Effector memory CD4-positive, alpha-beta T cell (primary cell): ENCODE measurements around the gene POLR1G.
A peak's percentile ranks its signal among the peaks of the same experiment; 100 is the strongest.

ENCODE experiments used
- DNase-seq, 3 donors: peaks; one replicate each; pipeline ENCODE4 v3.0.0-alpha.2; 2020
- H3K27ac ChIP-seq: 2 replicates; pipeline ENCODE4 v1.7.0; 2013; ENCODE audit warnings: mild to moderate bottlenecking, low read length, moderate library complexity; ENCODE audit not compliant: insufficient read depth, poor library complexity, severe bottlenecking
- H3K27me3 ChIP-seq: replicated peaks from 2 replicates; pipeline ENCODE4 v1.7.0; 2013; ENCODE audit warnings: mild to moderate bottlenecking, low read length; ENCODE audit not compliant: insufficient read depth, control insufficient read depth, poor library complexity, severe bottlenecking
- H3K36me3 ChIP-seq: 2 replicates; pipeline ENCODE4 v1.7.0; 2013; ENCODE audit warnings: mild to moderate bottlenecking, low read length, moderate library complexity; ENCODE audit not compliant: control insufficient read depth, insufficient read depth
- H3K4me1 ChIP-seq: 2 replicates; pipeline ENCODE4 v1.7.0; 2013; ENCODE audit warnings: low read length, mild to moderate bottlenecking; ENCODE audit not compliant: control insufficient read depth, insufficient read depth, poor library complexity, severe bottlenecking
- H3K4me3 ChIP-seq: 2 replicates; pipeline ENCODE4 v1.7.0; 2013; ENCODE audit warnings: low read length, low read depth, mild to moderate bottlenecking; ENCODE audit not compliant: insufficient read depth, poor library complexity, severe bottlenecking
- H3K9me3 ChIP-seq: 2 replicates; pipeline ENCODE4 v1.7.0; 2013; ENCODE audit warnings: mild to moderate bottlenecking, low read length, moderate library complexity; ENCODE audit not compliant: control insufficient read depth

Gene POLR1G

GRCh38 chr19:45395821-45396617 is 10.4 kb upstream of the POLR1G start:
- Histone ChIP-seq H3K36me3 (no peaks in the 10 kb centered on the region), H3K4me3 (no peak overlapping the region), H3K27me3 (no peaks in the 10 kb centered on the region)

DNA sequence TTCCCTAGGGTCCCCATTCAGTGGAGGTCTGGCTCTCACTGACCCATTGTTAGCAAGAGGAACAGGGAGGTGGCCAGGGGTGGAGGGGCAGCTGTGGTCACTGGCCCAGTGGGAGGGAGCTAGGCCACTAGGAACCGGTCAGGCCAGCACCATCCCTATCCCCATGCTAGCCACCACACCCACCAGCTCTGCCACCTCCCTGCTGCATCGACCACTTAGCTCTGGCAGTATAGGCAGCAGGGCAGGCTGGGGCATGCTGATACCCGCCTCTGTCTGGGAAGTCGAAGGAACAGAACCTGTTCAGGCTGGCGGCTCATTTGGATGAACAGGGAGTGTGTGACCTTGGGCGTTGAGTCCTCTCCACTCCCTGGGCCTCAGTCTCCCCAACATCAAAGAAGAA is 6.3 kb upstream of the POLR1G start:
- Histone ChIP-seq H3K27ac (no peak overlapping the region), H3K9me3 (no peaks in the 10 kb centered on the region), H3K27me3 (peaks cover 14% of the 10 kb centered on the region), H3K36me3 (no peaks in the 10 kb centered on the region), H3K4me3 (no peak overlapping the region), H3K4me1 (peaks cover 21% of the 10 kb centered on the region)
- no peak for DNase-seq

More at GRCh38 chr19:45395821-45396617, 10.4 kb upstream of the POLR1G start:
- H3K4me1 ChIP-seq, result peaks cover 9% of the 10 kb centered on the region
- DNase-seq, result no peak
- H3K27ac ChIP-seq, result no peak overlapping the region
- H3K9me3 ChIP-seq, result no peaks in the 10 kb centered on the region

DNA sequence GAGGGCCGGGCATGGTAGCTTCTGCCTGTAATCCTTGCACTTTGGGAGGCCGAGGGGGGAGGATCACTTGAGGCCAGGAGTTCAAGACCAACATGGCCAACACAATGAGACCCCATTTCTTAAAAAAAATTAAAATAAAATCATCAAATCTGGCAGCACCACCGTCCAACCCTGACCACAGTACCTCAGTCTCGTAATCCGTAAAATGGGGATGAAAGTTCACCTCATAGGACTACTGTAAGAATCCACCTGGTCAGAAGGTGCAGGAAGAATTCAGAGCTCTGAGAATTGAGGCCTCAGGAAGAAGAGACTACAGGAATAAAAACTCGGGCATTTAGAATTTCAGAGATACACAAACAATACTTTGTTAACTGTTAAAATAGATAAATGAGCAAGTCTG is 4.6 kb upstream of the POLR1G start:
- peaks cover 14% of the 10 kb centered on the region for H3K27me3 ChIP-seq
- H3K27ac ChIP-seq, result no peak overlapping the region
- no peak overlapping the region for H3K4me3 ChIP-seq
- DNase-seq, result no peak
- no peaks in the 10 kb centered on the region for H3K36me3 ChIP-seq
- H3K9me3 ChIP-seq, result no peaks in the 10 kb centered on the region
- peaks cover 36% of the 10 kb centered on the region for H3K4me1 ChIP-seq

DNA sequence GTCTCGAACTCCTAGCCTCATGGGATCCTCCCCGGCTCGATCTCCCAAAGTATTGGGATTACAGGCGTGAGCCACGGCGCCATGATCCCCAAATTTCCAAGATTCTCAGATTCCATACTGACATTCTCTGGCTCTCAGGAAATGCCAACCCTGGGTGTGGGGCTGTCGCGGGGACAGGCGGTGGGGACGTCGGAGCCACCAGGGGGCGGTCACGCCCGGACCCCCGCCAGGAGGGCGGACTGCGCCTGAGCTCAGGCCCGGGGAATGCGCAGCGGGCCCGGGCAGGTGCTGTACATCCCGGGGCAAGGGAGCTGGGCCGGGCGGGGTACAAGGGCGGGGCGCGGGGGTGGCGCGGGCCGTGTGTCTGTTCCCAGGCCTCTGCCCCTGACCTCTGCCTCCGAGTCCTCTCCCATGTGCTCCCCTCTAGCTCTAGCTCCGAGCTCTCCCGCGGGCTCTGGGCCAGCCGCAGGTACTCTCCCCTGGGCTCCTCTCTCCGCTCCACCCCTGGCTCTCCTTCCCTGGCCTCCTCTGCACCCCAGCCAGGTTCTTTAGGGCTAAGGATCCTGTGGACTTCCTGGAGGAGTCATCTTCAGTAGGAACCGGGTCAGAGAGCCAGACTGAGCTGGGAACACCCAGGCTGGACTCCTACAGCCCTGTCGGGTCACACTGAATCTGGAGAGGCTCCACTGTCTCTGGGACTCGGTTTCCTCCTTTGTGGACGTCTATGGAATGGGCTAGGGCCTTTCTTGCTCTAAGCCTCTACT is 4.0 kb upstream of the POLR1G start:
- Histone ChIP-seq H3K36me3 (no peaks in the 10 kb centered on the region), H3K27ac (no peak overlapping the region), H3K4me1 (peaks cover 40% of the 10 kb centered on the region), H3K27me3 (peaks cover 14% of the 10 kb centered on the region), H3K4me3 (no peak overlapping the region), H3K9me3 (no peaks in the 10 kb centered on the region)
- no peak for DNase-seq

DNA sequence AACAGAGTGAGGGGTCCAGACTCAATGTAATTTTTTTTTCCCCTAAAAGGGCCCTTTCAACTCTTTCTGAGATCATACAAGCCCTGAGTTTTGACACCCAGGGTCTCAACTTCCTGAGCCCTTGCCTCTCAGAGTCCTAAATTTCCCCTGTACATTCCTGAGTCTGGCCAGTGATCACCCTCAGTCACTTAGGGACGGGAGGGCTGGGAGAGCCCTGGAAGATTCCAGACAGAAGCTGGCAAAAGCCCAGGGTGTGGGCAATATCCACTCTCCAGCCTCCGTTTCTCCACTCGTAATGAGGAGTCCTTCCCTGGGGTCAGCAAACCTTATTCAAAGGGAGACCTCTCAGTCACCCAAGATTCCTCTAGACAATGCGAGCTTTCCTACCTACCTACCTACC is 3.2 kb upstream of the POLR1G start:
- Histone ChIP-seq H3K4me3 (no peak overlapping the region), H3K27ac (no peak overlapping the region), H3K9me3 (no peaks in the 10 kb centered on the region), H3K36me3 (no peaks in the 10 kb centered on the region), H3K27me3 (peaks cover 14% of the 10 kb centered on the region), H3K4me1 (peaks cover 38% of the 10 kb centered on the region)
- DNase-seq, result no peak

DNA sequence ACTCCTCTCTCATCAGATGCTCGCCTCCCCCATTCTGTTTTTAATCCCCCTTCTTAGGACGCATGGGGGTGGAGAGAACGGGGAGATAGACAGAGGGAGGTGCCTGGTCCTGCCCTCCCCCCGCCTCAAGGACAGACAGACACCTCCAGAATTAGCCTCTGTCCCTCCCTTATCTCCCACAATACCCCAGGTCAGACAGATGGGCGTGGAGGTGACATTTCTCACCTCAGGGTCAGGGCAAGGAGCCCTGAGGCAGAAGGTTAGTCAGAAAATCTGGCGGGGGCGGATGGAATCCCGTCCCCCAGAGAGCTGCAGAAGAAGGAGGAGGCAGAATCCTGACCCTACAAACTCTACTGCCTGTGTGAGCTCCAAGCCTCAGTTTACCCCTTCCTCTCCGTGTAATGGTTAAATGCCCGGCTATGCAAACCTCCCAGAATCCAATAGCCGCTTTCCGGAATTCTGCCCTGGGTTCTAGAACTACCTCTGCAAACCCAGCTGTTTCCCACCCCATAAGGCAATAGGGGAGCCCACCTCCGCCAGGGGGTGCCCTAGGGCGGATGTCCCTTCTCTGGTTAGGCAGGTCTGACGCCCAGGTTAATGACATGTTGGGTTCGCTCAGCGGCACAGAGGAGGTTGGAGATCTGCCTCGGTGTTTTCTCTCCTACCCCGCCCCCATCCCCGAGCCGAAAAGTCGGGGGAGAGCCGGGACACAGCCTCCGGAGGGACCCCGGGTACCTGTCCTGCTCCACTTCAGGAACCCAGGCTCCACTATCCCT is 2.5 kb upstream of the POLR1G start:
- no peak overlapping the region for H3K27ac ChIP-seq
- H3K36me3 ChIP-seq, result no peaks in the 10 kb centered on the region
- peaks cover 14% of the 10 kb centered on the region for H3K27me3 ChIP-seq
- peak overlapping the region; percentile 80 for H3K4me3 ChIP-seq
- H3K9me3 ChIP-seq, result no peaks in the 10 kb centered on the region
- H3K4me1 ChIP-seq, result peaks cover 32% of the 10 kb centered on the region
- DNase-seq, result peak; percentile 39 to 42 (median 41)

GRCh38 chr19:45404557-45405434 is 1.6 kb upstream of the POLR1G start, which contains the start of gene PPP1R13L:
Gene PPP1R13L (minus strand): TSS chr19:45405069. CDS start chr19:45398318, 6,751 bp downstream.
- peaks cover 32% of the 10 kb centered on the region for H3K4me1 ChIP-seq
- peak in 2 of 3 donors; percentile 23 to 26 for DNase-seq
- no peaks in the 10 kb centered on the region for H3K36me3 ChIP-seq
- H3K9me3 ChIP-seq, result no peaks in the 10 kb centered on the region
- H3K27ac ChIP-seq, result peak within 1 kb of the TSS; percentile 73
- peak within 1 kb of the TSS; percentile 80 for H3K4me3 ChIP-seq
- H3K27me3 ChIP-seq, result peaks cover 14% of the 10 kb centered on the region

GRCh38 chr19:45405435-45406225 is 814 bp upstream of the POLR1G start:
- H3K4me1 ChIP-seq, result peaks cover 32% of the 10 kb centered on the region
- H3K9me3 ChIP-seq, result no peaks in the 10 kb centered on the region
- H3K4me3 ChIP-seq, result peak overlapping the region; percentile 80
- no peaks in the 10 kb centered on the region for H3K36me3 ChIP-seq
- peak; percentile 72 to 77 (median 74) for DNase-seq
- H3K27me3 ChIP-seq, result peaks cover 14% of the 10 kb centered on the region
- peak overlapping the region; percentile 73 for H3K27ac ChIP-seq

- no peak for DNase-seq
- Histone ChIP-seq H3K4me1 (peaks cover 32% of the 10 kb centered on the region), H3K9me3 (no peaks in the 10 kb centered on the region), H3K27me3 (peaks cover 14% of the 10 kb centered on the region), H3K27ac (no peak overlapping the region), H3K36me3 (no peaks in the 10 kb centered on the region), H3K4me3 (peak overlapping the region; percentile 80)
Measured at GRCh38 chr19:45407091-45407375, 589 bp downstream of the POLR1G start.
